Type B pancreatic cell (in vitro differentiated cells): ENCODE data around the gene TEX48. TPM values are rescaled to one million over a fixed set of nuclear protein-coding genes. Genes with fewer than 3 reads are reported as not detected.

Experiments
- DNase-seq: peaks from one replicate; pipeline ENCODE4 v3.0.0; 2021; ENCODE audit warnings: mixed read lengths; ENCODE audit not compliant: unreplicated experiment; ENCODE audit errors: extremely low spot score
- H3K27ac Mint-ChIP-seq: 2 replicates; pipeline ENCODE4 v1.8.0; 2021; ENCODE audit warnings: mild to moderate bottlenecking, mixed read lengths
- H3K27me3 Mint-ChIP-seq: 2 replicates; pipeline ENCODE4 v1.8.0; 2021; ENCODE audit warnings: mixed read lengths
- H3K36me3 Mint-ChIP-seq: 2 replicates; pipeline ENCODE4 v1.8.0; 2021; ENCODE audit warnings: mixed read lengths
- H3K4me1 Mint-ChIP-seq: one replicate; pipeline ENCODE4 v1.8.0; 2021; ENCODE audit warnings: mixed read lengths; ENCODE audit not compliant: unreplicated experiment
- H3K4me3 Mint-ChIP-seq: 2 replicates; pipeline ENCODE4 v1.8.0; 2021; ENCODE audit warnings: mild to moderate bottlenecking, mixed read lengths
- H3K9me3 Mint-ChIP-seq: 2 replicates; pipeline ENCODE4 v1.8.0; 2021; ENCODE audit warnings: mixed read lengths
- total RNA-seq: library from RNA; stranded (reverse); gene quantifications from 2 replicates; pipeline ENCODE4 v1.2.1, GENCODE V29; 2021; ENCODE audit warnings: low replicate concordance
- TF ChIP-seq, protein P1 (sequence below): fragments of 200-600 bp; sonication (generic); conservative IDR thresholded peaks from 2 replicates; pipeline ENCODE4 v1.5.0; 2021; ENCODE audit warnings: antibody characterized with exemption, mild to moderate bottlenecking

The TEX48 gene
- total RNA-seq, 1 donor from 2014 or later = not detected

DNA sequence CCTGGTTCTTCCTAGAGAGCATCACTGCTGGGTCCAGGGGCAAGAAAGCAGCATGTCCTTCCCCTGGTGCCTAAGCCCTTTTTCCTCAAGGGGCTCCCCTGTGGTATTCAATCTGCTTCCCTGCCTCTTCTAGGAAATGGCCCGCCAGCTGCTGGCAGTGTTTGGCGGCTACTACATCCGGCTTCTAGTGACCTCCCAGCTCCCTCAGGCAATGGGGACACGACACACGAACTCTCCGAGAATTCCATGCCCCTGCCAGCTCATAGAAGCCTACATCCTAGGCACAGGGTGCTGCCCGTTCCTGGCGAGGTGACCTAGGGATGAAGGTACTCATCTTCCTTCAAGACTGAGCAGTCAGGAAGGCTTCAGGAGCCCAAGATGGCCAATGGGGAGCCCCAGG is 39.0 kb downstream of the TEX48 start:
- Mint-ChIP-seq H3K4me3 (no peak overlapping the region), H3K4me1 (no peaks in the 10 kb centered on the region), H3K36me3 (peaks cover 15% of the 10 kb centered on the region), H3K27me3 (no peaks in the 10 kb centered on the region), H3K27ac (no peak overlapping the region), H3K9me3 (no peaks in the 10 kb centered on the region)
- DNase-seq = no peak
- TF ChIP-seq, protein P1, sequence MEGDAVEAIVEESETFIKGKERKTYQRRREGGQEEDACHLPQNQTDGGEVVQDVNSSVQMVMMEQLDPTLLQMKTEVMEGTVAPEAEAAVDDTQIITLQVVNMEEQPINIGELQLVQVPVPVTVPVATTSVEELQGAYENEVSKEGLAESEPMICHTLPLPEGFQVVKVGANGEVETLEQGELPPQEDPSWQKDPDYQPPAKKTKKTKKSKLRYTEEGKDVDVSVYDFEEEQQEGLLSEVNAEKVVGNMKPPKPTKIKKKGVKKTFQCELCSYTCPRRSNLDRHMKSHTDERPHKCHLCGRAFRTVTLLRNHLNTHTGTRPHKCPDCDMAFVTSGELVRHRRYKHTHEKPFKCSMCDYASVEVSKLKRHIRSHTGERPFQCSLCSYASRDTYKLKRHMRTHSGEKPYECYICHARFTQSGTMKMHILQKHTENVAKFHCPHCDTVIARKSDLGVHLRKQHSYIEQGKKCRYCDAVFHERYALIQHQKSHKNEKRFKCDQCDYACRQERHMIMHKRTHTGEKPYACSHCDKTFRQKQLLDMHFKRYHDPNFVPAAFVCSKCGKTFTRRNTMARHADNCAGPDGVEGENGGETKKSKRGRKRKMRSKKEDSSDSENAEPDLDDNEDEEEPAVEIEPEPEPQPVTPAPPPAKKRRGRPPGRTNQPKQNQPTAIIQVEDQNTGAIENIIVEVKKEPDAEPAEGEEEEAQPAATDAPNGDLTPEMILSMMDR = no peak

DNA sequence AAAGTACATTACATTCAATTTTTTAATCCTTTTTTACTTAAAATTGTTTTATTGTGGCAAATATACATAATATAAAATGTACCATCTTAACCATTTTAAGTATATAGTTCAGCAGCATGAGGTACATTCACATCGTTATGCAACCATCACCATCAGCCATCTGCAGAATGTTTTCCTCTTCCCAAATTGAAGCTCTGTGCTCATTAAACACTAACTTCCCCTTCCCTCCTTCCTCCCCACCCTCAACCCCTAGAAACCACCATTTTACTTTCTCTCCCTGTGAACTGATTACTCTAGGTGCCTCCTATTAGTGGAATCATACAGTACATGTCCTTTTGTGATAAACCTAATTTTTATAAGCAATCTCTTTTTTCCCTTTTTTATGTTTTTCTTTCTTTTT is 40.0 kb downstream of the TEX48 start:
- peaks cover 11% of the 10 kb centered on the region for H3K36me3 Mint-ChIP-seq
- no peak overlapping the region for H3K27ac Mint-ChIP-seq
- no peaks in the 10 kb centered on the region for H3K9me3 Mint-ChIP-seq
- TF ChIP-seq, protein P1 = no peak
- no peak overlapping the region for H3K4me3 Mint-ChIP-seq
- no peaks in the 10 kb centered on the region for H3K4me1 Mint-ChIP-seq
- no peaks in the 10 kb centered on the region for H3K27me3 Mint-ChIP-seq
- DNase-seq = no peak

DNA sequence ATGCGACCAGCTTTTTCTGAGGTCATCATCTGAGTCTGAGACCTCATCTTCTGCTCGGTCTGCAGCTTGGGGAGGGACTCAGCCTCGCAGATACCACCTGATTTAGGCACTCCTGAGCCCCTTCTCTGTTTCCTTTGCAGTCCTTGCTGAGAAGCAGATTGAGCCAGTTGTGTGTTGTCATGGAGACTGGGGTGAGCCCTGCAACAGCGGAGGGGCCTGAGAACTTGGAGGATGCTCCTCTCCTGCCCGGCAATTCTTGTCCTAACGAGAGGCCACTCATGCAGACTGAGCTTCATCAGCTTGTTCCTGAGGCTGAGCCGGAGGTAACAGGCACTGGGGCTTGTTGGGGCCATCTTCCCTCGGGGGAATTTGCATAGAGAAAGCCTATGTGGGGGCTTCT is 43.6 kb downstream of the TEX48 start:
- Mint-ChIP-seq H3K9me3 (no peaks in the 10 kb centered on the region), H3K4me3 (no peak overlapping the region), H3K27me3 (no peaks in the 10 kb centered on the region), H3K27ac (no peak overlapping the region), H3K36me3 (peaks cover 12% of the 10 kb centered on the region), H3K4me1 (no peaks in the 10 kb centered on the region)
- no peak for DNase-seq
- TF ChIP-seq, protein P1 = no peak

DNA sequence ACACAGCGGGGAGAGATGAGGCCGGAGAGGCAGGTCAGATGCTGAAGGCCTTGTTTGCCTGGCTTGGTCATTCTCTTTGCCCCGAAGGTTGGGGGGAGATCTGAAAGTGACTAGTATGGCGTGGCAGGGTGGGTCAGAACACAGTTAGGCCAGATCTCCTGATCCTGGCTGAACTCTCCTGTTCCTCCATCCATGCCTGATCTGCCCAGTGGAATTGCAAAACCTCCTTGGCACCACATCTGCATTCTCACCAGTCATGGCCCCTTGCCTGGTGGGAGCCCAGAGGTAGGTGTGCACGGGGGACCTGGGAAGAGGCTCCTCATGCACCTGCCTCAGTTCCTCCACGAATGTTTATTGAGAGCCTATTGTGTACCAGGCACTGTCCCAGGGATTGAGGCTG is 47.6 kb downstream of the TEX48 start:
- Mint-ChIP-seq H3K4me3 (no peak overlapping the region), H3K36me3 (peaks cover 8% of the 10 kb centered on the region), H3K4me1 (no peaks in the 10 kb centered on the region), H3K27me3 (no peaks in the 10 kb centered on the region), H3K9me3 (no peaks in the 10 kb centered on the region), H3K27ac (no peak overlapping the region)
- DNase-seq = no peak
- TF ChIP-seq, protein P1 = no peak

DNA sequence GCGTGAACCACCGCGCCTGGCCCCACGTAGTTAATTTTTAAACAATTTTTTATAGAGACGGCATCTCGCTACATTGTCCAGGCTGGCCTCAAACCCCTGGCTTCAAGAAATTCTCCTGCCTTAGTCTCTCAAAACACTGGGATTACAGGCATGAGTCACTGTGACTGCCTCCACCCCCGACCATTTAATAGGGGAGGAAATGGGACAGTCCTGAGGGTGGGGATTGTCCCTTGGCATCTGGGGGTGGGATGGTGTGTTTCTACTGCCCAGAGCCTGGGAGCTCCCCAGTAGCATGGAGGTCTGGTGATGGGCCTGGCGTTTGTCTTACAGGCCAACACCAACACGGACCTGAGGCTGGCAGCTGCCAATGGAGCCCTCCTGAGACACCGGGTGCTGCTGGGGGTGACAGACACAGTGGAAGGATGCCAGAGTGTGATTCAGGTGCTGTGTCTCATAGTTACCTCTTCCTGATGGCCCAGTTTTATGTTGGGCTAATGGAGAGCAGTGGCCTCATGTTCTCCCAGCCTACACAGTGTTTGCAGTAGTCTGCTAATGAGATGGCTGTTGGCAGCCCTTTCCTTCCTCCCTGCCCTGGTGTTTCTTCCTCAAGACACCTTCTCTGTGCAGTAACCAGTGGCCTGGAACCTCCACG is 48.4 kb downstream of the TEX48 start:
- no peaks in the 10 kb centered on the region for H3K9me3 Mint-ChIP-seq
- peaks cover 10% of the 10 kb centered on the region for H3K36me3 Mint-ChIP-seq

More for the DNA sequence above, 48.4 kb downstream of the TEX48 start:
- DNase-seq = no peak
- Mint-ChIP-seq H3K4me1 (no peaks in the 10 kb centered on the region), H3K27me3 (no peaks in the 10 kb centered on the region), H3K27ac (no peak overlapping the region), H3K4me3 (no peak overlapping the region)
- TF ChIP-seq, protein P1 = no peak
